WTC11 (cell line): Measurements from ENCODE around the gene TMEM186. TPM values are rescaled to one million over a fixed set of nuclear protein-coding genes. Genes with fewer than 3 reads are reported as not detected.
A peak's percentile ranks its signal among the peaks of the same experiment; 100 is the strongest.

ENCODE experiments used
- ATAC-seq: fragments of 200-7000 bp; cut with Tn5 transposase; 2 replicates; pipeline ENCODE4 v1.10.0; 2021; ENCODE audit warnings: mild to moderate bottlenecking, moderate library complexity
- CTCF ChIA-PET: fragments of 300-600 bp; sonication (Branson Sonifier 250); formaldehyde crosslinking; loops from one replicate; lab custom pipeline; 2021; ENCODE audit warnings: antibody characterized with exemption; lab: Charles Lee
- POLR2A ChIA-PET: fragments of 350-600 bp; sonication (Branson Sonifier 250); formaldehyde crosslinking; loops from one replicate; lab custom pipeline; 2021; ENCODE audit warnings: antibody characterized with exemption; lab: Charles Lee
- DNase-seq: peaks from one replicate; pipeline ENCODE4 v3.0.0; 2021; ENCODE audit warnings: low spot score
- H3K27ac Mint-ChIP-seq: 2 replicates; pipeline ENCODE4 v1.8.0; 2021; ENCODE audit warnings: mixed read lengths
- H3K27me3 Mint-ChIP-seq: 2 replicates; pipeline ENCODE4 v1.8.0; 2021; ENCODE audit warnings: low read depth, mild to moderate bottlenecking, moderate library complexity, mixed read lengths
- H3K36me3 Mint-ChIP-seq: 2 replicates; pipeline ENCODE4 v1.8.0; 2021; ENCODE audit warnings: mixed read lengths
- H3K4me1 Mint-ChIP-seq: 2 replicates; pipeline ENCODE4 v1.8.0; 2022; ENCODE audit warnings: mixed read lengths
- H3K4me3 Mint-ChIP-seq: 2 replicates; pipeline ENCODE4 v1.8.0; 2021; ENCODE audit warnings: mild to moderate bottlenecking, moderate library complexity, mixed read lengths
- H3K9me3 Mint-ChIP-seq: 2 replicates; pipeline ENCODE4 v1.8.0; 2021; ENCODE audit warnings: mixed read lengths
- AR ChIP-seq: fragments of 250-450 bp; sonication (Bioruptor Pico); IDR thresholded peaks from 2 replicates; pipeline ENCODE4 v1.9.0; 2021; ENCODE audit warnings: mild to moderate bottlenecking
- CREB1 ChIP-seq: sonication (generic); formaldehyde crosslinking; IDR thresholded peaks from 2 replicates; pipeline ENCODE4 v1.8.0; 2023; ENCODE audit warnings: mild to moderate bottlenecking, missing genetic modification reagents
- E2F5 ChIP-seq: sonication (generic); formaldehyde crosslinking; IDR thresholded peaks from 2 replicates; pipeline ENCODE4 v1.8.1; 2022; ENCODE audit warnings: mild to moderate bottlenecking, moderate library complexity, missing genetic modification reagents
- FOXJ3 ChIP-seq: sonication (generic); formaldehyde crosslinking; IDR thresholded peaks from 2 replicates; pipeline ENCODE4 v1.9.0; 2021; ENCODE audit warnings: missing genetic modification reagents, mild to moderate bottlenecking, borderline replicate concordance
- FOXP1 ChIP-seq: sonication (generic); formaldehyde crosslinking; IDR thresholded peaks from 2 replicates; pipeline ENCODE4 v1.8.0; 2022; ENCODE audit warnings: missing genetic modification reagents, mild to moderate bottlenecking, moderate library complexity, borderline replicate concordance
- IRF2 ChIP-seq: sonication (generic); formaldehyde crosslinking; IDR thresholded peaks from 2 replicates; pipeline ENCODE4 v1.8.0; 2022; ENCODE audit warnings: low read depth, missing genetic modification reagents, borderline replicate concordance
- JAZF1 ChIP-seq: fragments of 250-450 bp; sonication (Bioruptor Pico); IDR thresholded peaks from 2 replicates; pipeline ENCODE4 v1.9.0; 2021; ENCODE audit warnings: moderate library complexity, mild to moderate bottlenecking, inconsistent platforms
- OVOL2 ChIP-seq: fragments of 250-450 bp; sonication (Bioruptor Pico); IDR thresholded peaks from 2 replicates; pipeline ENCODE4 v1.9.0; 2021; ENCODE audit warnings: mild to moderate bottlenecking, borderline replicate concordance
- PRRX2 ChIP-seq: fragments of 250-450 bp; sonication (Bioruptor Pico); IDR thresholded peaks from 2 replicates; pipeline ENCODE4 v1.8.0; 2021; ENCODE audit warnings: mild to moderate bottlenecking
- RORB ChIP-seq: fragments of 250-450 bp; sonication (Bioruptor Pico); IDR thresholded peaks from 2 replicates; pipeline ENCODE4 v1.9.0; 2021; ENCODE audit warnings: mild to moderate bottlenecking
- SOX15 ChIP-seq: fragments of 250-450 bp; sonication (Bioruptor Pico); IDR thresholded peaks from 2 replicates; pipeline ENCODE4 v1.9.0; 2021; ENCODE audit warnings: mild to moderate bottlenecking
- STAT6 ChIP-seq: sonication (generic); formaldehyde crosslinking; conservative IDR thresholded peaks from 2 replicates; pipeline ENCODE4 v1.8.1; 2023; ENCODE audit warnings: mild to moderate bottlenecking, low read depth, missing genetic modification reagents, moderate library complexity
- TCF7 ChIP-seq: sonication (generic); formaldehyde crosslinking; IDR thresholded peaks from 2 replicates; pipeline ENCODE4 v1.8.0; 2022; ENCODE audit warnings: mild to moderate bottlenecking, low read depth, missing genetic modification reagents, moderate library complexity
- ZNF138 ChIP-seq: sonication (generic); formaldehyde crosslinking; conservative IDR thresholded peaks from 2 replicates; pipeline ENCODE4 v1.8.1; 2022; ENCODE audit warnings: mild to moderate bottlenecking, moderate library complexity, missing genetic modification reagents
- ZNF219 ChIP-seq: sonication (generic); formaldehyde crosslinking; IDR thresholded peaks from 2 replicates; pipeline ENCODE4 v1.8.0; 2023; ENCODE audit warnings: missing genetic modification reagents, mild to moderate bottlenecking, borderline replicate concordance
- ZNF263 ChIP-seq: sonication (generic); formaldehyde crosslinking; IDR thresholded peaks from 2 replicates; pipeline ENCODE4 v1.8.1; 2022; ENCODE audit warnings: low read depth, mild to moderate bottlenecking, moderate library complexity, missing genetic modification reagents
- ZNF281 ChIP-seq: sonication (generic); formaldehyde crosslinking; IDR thresholded peaks from 2 replicates; pipeline ENCODE4 v1.8.0; 2023; ENCODE audit warnings: mild to moderate bottlenecking, missing genetic modification reagents
- ZNF416 ChIP-seq: fragments of 250-450 bp; sonication (Bioruptor Pico); IDR thresholded peaks from 2 replicates; pipeline ENCODE4 v1.9.0; 2021; ENCODE audit warnings: mild to moderate bottlenecking, inconsistent platforms
- ZNF423 ChIP-seq: fragments of 250-450 bp; sonication (Bioruptor Pico); IDR thresholded peaks from 2 replicates; pipeline ENCODE4 v2.1.2; 2022; ENCODE audit warnings: mild to moderate bottlenecking, moderate library complexity
- ZNF425 ChIP-seq: fragments of 250-450 bp; sonication (Bioruptor Pico); conservative IDR thresholded peaks from 2 replicates; pipeline ENCODE4 v1.9.0; 2021; ENCODE audit warnings: mild to moderate bottlenecking
- ZNF512 ChIP-seq: sonication (generic); formaldehyde crosslinking; IDR thresholded peaks from 2 replicates; pipeline ENCODE4 v1.8.1; 2022; ENCODE audit warnings: missing genetic modification reagents, borderline replicate concordance
- total RNA-seq: library from RNA; stranded (reverse); gene quantifications from 3 replicates; pipeline ENCODE4 v1.2.3, GENCODE V29; 2021

Gene TMEM186
- total RNA-seq, 1 experiment from 2014 or later: 17.8 TPM

- no peak for TF ChIP-seq AR (CRISPR knock-in tag)
- TF ChIP-seq ZNF425 (CRISPR knock-in tag): no peak
- TF ChIP-seq FOXJ3 (CRISPR knock-in tag): no peak
- no peak for TF ChIP-seq ZNF138 (CRISPR knock-in tag)
- TF ChIP-seq FOXP1 (CRISPR knock-in tag): no peak
- no peak for TF ChIP-seq E2F5 (CRISPR knock-in tag)
These were observed 22.1 kb upstream of the TMEM186 start (continued) for GRCh38 chr16:8819411-8820034.

- ATAC-seq (no peak), DNase-seq (no peak)
- CTCF ChIA-PET: no interaction called here
- Mint-ChIP-seq H3K27ac (peak overlapping the region; percentile 88; the same call in 1 of the 2 replicates), H3K27me3 (no peaks in the 10 kb centered on the region), H3K9me3 (no peaks in the 10 kb centered on the region), H3K36me3 (peaks cover 76% of the 10 kb centered on the region), H3K4me1 (peaks cover 25% of the 10 kb centered on the region), H3K4me3 (no peak overlapping the region)
- TF ChIP-seq ZNF423 (CRISPR knock-in tag) (no peak), ZNF512 (CRISPR knock-in tag) (no peak), JAZF1 (no peak), PRRX2 (CRISPR knock-in tag) (no peak), RORB (CRISPR knock-in tag) (no peak), STAT6 (no peak), IRF2 (CRISPR knock-in tag) (no peak), ZNF416 (CRISPR knock-in tag) (no peak), ZNF263 (CRISPR knock-in tag) (no peak), OVOL2 (CRISPR knock-in tag) (no peak), CREB1 (no peak), TCF7 (CRISPR knock-in tag) (no peak), SOX15 (no peak), ZNF281 (no peak), ZNF219 (no peak)
- POLR2A ChIA-PET: no interaction called here
These were observed 21.2 kb upstream of the TMEM186 start for GRCh38 chr16:8818504-8819270.
